NCI-H82 (cell line): ENCODE measurements around the gene EPHB1.

Experiments used
- DNase-seq: peaks from one replicate; lab custom pipeline; 2025; lab: John Stamatoyannopoulos, UW

The EPHB1 gene

DNA sequence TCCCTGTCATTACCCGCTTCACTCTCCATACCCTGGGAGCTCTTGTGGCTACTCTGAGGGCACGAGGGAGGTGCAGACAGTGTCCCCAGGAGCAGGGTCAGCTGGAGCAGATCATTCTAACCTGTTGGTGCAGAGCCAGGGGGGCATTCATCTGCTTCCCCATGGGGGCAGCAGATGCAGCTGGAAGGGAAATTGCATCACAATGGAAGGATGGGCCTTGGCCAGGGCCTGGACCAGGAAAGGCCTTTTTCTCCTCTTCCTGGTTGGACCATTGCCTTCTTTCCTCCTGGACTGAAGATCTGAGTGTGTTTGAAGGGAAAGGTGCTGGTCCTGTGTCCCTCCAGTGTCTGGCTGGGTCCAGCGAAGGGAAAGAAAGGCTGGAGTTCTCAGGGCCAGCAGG, 55.7 kb downstream of the EPHB1 start:
- no peak for DNase-seq

DNA sequence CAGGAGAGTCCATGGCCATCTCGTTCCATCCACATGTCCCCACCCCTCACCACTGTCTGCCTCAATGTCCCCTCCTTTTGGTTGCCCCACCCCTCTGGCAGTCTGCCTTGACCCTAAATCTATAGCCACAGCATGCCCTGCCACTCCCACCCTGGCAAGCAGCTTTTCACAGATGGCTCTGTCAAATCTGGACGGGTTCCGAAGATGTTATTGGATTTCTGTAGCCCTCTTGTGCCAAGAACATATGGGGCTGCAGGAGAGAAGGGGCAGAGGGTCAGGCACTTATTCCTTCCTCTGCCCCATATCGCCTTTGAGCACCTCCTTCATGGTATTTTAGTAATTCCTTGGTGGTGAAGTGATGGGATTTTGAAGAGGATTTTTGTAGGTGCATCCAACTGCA, 57.1 kb downstream of the EPHB1 start:
- DNase-seq = peak; percentile 15

DNA sequence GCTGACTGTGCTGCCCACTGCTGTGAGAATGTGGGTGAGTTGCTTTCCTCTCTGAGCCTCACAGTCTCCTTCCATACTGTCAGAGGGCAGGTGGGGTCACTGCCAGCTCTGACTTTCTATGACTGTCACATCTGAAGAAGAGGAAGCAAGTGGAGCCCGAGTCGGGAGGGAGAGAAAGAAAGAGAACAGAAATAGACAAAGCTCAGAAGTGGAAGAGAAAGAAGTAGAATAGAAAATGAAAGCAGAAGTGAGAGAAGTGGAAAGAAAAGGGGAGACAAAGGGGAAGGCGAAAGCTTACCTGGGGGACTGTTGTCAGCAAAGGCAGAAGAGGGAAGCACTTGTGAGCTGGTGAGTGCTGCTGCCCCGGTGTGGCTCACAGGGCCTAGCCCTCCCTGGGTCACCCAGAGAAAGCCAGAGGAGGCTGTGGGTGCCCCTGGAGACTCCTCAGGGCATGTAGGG, 57.9 kb downstream of the EPHB1 start:
- DNase-seq = no peak

DNA sequence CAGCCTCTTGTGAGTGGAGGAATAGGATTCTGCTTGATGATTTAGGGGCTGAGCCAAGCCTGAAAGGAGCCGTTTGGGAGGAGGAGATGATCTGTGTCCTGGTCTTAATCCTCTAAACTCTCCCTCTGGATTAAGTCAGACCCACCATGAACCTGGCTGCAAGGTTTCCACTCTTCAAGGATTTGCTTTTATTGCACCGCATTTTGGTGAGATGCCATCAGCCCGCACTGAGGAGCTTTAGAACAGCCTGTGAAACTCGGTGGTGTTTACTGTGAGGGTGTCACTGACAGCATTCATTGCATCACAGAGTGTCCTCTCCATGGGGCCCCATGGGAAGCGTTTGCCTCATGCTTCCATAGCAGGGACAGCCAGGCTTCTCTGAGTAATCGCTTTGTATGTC, 59.2 kb downstream of the EPHB1 start:
- peak; percentile 73 for DNase-seq

DNA sequence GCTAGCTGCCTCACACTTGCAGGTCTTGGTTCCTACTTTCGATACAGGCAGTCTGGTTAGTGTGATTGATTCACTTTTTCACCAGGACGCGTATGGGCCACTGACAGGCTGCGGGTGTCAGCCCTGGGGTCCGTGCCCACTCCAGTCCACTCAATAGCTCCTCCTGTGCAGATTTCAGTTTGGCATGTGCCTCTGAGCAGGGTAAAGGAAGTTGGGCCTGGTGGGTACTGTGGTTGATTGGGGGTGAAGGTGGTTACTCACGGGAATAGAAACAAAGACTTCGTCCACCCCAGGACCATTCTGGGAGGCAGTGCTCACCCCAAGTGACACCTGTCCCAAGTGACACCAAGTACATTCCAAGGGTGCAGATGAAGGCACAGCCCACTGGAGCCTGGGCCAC, 62.3 kb downstream of the EPHB1 start:
- no peak for DNase-seq

DNA sequence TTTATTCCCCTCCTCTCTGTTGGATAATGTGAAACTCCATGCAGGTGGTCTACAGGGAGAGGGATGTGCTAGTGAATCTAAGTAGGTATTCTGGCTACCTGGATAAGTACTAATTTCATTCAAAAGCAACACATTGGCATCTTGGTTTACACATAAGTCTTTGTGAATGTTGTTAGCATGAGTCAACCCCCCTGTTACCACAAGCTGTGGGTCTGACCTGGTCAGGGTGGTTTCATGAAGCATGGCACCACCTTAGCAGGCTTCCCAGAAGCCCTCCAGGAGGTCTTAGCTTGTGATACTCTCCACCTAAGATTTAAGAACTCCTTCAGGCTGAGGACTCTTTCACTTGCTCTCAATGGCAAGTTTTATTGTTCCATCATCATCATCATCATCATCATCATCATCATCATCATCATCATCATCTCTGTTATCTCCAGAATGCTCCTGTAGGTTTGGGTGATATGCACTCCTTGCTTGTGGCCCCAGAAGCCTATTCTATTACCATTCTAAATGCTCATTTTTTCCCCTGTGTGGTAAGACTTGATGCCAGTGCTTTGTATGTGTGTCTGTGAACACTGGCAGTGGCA, 62.8 kb downstream of the EPHB1 start:
- DNase-seq = no peak

DNA sequence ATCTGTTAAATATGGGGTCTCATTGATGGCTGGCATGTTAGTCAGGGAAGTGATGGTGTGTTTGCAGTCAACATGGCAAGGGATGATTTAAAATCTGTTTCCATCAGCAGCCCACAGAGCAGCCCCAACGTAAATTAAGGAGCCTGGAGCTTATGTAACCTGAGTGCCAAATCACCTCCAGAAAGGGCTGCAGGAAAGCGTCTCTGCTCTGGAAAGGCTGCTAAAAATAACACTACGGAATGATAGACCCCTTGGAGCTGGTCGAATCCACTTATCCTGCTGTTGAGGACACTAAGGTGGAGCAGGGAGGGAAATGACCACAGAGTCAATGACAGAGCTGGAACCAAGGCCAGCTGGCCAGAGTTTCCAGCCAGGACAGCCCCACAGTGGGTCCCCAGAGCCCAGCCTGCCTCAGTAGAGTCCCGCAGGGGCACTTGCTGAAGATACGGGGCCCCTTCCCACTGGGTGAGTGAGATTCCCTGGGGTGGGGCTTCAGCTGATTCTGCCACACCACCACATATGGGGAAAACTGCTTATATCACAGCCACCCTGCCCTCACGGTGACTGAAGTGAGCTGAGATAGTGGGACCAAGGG, 63.5 kb downstream of the EPHB1 start:
- no peak for DNase-seq

DNA sequence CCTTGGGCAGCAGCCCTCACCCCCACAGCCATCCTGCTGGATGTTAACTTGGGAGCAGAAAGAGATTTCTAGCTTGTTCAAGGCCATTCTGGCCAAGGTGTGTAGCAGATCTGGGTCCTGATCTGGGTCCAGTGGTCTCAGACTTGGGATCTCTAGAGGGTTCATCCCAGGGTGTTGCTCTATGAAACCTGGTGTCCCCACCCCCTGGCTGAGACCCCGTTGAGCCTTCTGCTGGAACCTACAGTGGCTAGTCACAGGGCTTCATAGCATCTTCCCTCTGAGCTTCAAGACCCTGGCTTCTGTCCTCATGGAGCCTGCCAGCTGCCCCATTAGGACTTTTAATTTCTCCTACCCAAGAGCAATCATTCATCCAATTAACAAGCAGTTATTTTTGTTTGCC, 64.3 kb downstream of the EPHB1 start:
- no peak for DNase-seq

DNA sequence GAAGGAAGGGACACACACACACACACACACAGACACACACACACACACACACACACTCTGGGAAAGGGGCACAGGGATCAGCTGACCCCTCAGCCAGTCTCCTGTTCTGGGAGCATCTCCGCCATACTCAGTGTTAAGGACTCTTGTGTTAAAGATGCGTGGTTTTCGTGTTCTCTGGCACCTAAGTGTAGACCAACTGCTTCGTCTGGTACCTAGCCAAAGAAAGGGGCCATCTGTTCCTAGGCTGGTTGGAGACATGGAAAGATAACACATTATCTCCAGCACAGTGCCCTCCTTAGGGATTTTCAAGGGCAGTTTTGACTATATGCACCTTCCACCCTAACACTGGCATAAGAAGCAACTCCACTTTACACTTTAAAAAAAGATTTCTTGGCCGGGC, 65.1 kb downstream of the EPHB1 start:
- no peak for DNase-seq

DNA sequence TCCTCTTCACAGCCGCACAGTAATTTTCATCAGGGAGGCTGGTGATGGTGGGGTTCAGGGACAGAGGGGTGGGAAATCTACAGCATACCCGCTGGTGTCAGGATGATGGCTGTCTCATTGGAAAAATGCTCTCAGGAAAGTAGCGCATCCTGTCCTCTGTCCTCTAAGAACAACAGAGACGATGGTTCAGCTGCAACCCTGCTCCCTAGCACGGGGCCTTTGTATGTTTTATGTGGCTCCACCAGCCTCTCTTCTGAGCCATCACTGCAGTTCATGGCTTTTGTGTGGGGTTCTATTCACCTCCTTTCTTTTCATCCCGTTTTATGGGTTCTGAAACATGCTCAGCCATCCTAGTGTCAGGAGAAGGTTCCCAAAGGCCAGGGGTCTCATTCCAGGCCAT, 68.9 kb downstream of the EPHB1 start:
- DNase-seq = no peak

DNA sequence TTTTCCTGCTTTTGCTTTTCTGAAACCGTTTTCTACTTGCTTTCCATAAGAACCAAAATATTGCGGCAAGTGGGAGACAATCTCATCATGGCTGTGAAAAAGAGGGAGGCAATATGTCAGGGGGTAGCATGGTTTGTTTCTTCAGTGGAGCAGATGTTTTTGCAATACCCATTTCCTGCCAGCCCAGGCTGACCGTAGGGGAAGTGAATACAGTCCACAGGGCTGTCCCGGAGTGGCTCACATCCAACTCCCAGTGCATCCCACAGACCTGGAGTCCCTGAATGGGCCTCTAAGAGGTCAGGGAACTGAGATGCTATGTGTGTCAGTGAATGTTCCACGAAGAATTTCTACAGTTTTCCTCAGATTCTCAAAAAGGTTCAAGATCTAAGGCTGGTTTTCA, 69.6 kb downstream of the EPHB1 start:
- DNase-seq = no peak

DNA sequence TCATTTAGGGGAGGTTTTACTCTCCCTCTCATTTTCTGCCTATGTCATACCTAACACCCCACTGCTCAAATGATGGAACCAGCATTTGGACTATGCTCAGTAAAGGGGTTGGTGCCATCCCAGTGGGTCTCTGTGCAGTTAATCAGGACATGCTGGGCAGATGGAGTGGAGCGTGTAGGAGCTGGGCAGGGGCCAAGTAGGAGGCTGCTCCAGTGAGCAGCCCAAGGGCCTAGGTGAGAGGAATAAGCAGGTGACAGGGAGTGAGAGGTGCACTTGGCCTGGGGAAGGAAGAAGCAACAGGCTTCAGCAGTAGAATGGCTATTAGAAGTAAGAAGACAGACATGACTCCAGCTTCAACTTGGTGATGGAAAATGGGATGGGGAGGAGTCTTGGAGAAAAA, 72.2 kb downstream of the EPHB1 start:
- DNase-seq = no peak

DNA sequence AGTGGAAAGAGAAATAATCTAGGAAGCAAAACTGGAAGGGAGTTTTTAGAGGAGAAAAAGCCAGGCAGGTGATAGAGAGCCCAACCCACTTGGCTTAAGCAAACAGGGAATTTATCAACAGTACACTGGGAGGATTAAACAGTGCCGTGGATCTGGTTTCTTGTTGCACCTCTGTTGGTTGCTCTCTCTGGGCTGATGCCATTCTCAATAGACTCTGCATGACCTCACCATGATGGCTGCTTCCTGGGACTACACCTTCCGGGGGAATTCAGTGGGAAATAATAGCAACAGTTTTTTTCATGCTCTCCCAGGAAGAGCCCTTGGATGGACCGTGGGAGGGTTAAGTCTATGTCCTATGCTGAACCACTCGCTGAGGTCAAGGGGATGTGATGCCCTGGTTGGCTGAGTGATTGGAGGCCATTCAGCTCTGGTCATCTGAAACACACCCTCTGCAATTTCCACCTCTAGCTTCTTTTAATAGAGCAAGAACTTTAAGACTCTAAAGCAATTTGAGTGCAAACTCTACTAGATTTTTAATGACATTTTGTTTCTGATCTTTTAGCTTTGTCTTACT, 74.2 kb downstream of the EPHB1 start:
- no peak for DNase-seq

DNA sequence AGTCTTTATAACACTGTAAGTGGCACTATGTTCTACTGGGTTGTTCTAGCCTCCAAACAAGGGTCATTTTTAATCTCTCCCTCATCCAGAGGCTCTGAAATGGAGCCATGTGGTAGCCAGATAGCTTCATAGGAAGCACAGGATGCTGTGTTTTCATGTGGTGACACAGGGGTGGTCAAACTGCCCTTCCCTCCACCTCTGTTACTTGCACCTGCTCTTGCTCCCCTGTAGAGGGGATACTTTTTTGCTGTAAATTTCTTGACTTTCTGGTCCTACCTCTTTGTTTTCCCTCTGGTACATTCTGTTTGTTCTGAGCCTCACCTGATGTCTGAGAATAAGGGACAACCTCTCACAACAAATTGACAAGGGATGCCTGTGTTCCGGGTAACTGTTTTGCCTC, 76.8 kb downstream of the EPHB1 start:
- no peak for DNase-seq

DNA sequence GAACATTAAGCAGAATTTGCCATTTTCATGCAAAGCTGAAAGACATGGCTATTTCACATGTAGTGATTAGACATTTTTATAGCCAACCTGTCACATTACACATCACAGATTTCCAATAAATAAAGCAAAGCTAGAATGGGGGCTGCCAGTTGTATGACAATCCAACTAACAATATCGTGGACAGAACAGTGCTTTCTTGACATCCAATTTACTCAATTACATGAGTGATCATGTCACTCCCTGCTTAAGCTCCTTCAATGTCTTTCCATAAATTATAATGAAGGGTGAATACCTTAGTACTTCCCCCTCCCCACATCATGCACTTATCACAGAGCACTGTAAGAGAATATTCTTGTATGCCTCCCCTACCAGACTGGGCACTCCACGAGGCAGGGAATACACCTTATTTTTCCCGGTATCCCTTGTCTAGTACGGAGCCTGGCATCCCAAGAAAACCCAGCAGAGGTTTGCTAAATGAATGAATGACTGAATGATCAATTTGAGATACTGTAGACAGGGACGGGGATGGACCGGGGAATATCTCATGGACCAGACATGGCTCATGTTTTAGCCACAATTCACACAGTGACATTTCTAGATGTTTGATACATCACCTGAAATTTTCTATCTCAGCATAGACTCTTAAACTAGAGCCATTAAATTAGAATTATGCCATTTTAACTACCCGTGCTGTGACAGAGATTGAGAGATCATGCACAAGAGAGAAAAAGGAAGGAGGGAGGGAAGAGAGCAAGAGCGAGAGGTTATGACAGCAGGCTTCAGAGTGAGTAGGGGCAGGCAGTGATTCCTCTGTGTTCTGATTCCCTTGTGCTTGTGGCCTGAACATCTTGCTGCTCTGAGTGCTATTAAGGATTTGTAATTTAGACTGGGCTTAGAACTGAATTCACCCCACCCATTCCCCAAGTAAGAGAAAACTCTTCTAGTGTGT, 77.7 kb downstream of the EPHB1 start:
- DNase-seq = no peak

DNA sequence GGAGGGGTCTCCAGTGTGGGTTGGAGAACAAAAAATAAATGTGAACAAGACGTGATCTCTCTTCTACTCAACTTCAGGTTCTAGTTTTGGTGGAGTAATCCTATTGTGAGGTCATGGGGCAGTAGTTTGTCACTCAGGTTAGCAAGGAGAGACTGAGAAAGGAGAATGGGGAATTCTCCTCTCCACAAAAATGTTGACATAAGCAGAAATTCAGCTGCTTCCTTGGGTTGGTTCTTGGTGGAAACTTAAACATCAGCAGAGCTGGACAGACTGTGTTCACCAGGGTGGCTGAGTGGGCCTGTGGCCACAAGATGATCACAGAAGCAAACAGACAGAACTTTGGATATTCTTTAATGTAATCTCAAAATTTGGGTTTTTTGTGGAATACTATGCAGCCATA, 78.7 kb downstream of the EPHB1 start:
- DNase-seq = no peak

DNA sequence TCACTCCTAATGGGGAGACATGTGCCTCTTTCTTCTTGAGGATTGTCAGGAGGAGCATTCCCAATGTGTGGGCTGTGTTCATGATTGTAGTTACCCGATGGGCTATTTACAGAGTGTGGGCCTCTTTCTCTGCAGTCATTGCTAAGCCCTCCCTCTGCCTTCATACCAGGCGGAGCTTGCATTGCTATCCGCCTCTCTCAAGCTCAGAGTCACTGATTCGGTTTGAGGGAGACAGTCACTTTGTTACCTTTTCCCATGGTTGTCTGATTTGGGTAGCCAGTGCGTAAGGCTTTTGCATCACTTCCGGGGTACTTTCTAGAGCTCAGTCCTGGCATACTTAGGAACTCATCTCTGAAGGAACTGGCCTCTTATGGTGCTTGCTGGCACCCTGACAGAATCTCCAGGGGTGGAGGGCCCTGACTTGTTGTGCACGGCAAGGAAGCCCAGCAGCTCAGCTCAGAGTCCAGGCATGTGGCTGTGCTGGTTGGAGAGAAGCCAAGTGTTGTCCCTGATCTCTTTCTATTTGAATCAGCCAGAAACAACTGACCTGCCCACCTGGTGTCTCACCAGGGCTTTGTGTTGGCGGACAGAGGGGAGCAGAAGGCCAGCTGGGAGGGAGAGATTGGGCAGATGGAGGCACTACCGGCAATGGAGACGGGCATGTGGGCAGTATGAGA, 79.8 kb downstream of the EPHB1 start:
- DNase-seq = no peak

DNA sequence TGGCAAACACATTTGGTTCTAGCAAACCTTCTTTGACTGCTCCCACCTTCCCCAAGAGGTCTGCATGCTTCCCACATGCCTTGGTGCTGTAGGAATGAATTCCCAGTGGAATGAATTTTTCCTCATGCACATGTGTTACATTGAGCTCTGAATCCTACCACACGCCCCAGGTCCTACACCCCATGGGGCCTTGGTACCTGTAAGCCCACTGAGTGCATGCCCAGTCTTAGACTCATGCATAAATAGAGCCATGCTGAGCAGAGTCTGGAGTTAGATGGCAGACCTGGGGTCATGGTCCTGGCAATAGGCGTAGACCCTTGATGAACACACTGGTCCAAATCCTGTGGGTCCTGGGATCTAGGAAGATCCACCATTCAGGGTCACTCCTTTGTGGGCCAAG, 81.8 kb downstream of the EPHB1 start:
- DNase-seq = no peak

DNA sequence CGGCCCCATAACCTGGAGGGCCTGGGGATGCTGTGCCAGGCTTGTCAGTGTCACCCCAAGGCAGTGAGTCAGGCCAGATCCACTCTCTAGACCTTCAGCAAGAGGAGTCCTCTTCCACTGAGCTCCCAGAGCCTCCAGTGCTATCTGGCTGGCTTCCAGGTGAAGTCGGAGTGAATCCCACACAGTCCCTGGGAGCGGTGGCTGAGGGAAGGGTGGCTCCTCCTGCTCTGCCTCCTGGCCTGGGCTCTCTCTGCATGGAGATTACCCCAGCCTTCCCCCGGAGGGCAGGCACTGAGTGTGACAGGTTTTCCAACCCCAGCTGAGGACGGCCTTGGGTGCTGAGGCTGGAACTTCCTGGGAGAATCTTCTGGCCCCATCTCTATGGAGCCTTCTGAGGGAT, 82.7 kb downstream of the EPHB1 start:
- no peak for DNase-seq

DNA sequence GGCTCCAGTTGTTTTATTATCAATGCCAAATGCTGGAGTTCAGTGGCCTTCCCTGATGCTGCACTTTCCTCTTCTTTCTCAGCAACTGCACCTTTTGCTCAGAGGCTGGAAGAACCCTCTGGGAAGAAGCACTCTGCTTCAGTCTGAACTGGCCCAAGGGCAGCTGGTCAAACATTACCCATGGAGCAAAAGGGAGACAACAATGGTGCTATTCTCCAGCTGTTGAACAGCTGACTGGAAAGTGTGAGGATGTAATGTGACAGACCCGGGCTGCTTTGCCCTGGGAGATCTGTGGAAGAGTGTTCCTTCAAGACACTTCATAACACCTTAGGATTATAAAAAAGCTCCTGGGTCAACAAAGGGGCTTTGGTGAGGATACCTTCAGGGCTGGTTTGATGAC, 84.9 kb downstream of the EPHB1 start:
- DNase-seq = no peak

DNA sequence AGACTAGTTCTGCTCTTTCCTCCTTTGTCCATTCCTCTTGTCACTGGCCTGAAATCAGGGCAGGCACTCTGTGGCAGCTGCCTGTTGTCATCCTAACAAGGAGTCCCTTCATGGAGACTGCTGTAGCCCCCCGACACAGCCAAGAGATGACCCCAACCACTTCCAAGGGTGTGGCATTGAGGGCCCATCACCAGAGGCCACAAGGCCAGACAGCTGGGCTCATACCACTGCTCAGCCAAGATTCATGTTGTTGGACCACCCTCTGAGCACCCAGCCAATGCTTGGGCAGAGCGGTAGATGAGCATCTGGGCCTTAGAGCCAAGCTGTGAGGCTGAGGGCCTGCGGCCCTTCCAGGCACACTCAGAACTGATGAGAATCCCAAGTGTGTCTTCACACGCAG, 85.4 kb downstream of the EPHB1 start:
- DNase-seq = no peak

DNA sequence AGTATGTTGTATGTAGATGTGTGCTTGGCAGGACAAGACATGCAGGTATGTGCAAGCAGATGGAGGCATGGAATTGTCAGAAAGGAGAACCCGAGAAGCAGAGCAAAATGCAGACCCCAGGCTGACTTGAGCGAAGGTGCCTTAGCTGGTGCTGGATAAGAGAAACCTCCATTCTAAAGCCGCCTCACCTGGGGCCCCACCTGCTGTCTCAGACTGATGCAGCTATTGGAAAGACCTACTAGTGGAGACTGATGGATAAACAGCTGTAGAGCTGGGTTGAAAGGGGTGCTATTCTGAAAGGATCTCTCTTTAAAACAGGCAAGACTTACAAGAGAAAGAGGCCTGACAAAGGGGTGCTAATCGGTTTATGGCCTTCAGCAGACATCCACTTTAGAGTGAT, 86.2 kb downstream of the EPHB1 start:
- DNase-seq = peak; percentile 29
